Skin of body (tissue), 2 donors: ENCODE results near the gene CAV1. TPM values are rescaled to one million over a fixed set of nuclear protein-coding genes. Genes with fewer than 3 reads are reported as not detected.
A peak's percentile ranks its signal among the peaks of the same experiment; 100 is the strongest.

Experiments used
- DNase-seq: peaks from one replicate; lab custom pipeline; 2025; lab: John Stamatoyannopoulos, UW
- total RNA-seq: library from RNA; depleted of rRNA; stranded (reverse); fragments of >200 nt; gene quantifications from one replicate; pipeline ENCODE4 v1.2.3, GENCODE V29; 2014

CAV1 gene
- total RNA-seq, 1 donor from 2014 or later: 243 TPM

GRCh38 chr7:116557066-116557585, 32.3 kb downstream of the CAV1 start:
- DNase-seq: no peak

- DNase-seq: no peak
Measured at GRCh38 chr7:116557901-116558300, 33.1 kb downstream of the CAV1 start.

- no peak for DNase-seq
Measured at GRCh38 chr7:116560021-116560970, 35.5 kb downstream of the CAV1 start.

GRCh38 chr7:116561697-116562483, 37.1 kb downstream of the CAV1 start:
- no peak for DNase-seq

- no peak for DNase-seq
Measured at GRCh38 chr7:116562529-116563121, 37.8 kb downstream of the CAV1 start.

GRCh38 chr7:116565981-116566380, 41.1 kb downstream of the CAV1 start:
- DNase-seq: no peak

GRCh38 chr7:116566666-116567065, 41.8 kb downstream of the CAV1 start:
- DNase-seq: no peak

- peak; percentile 11 for DNase-seq
Measured at GRCh38 chr7:116569737-116570136, 44.9 kb downstream of the CAV1 start.

- no peak for DNase-seq
Measured at GRCh38 chr7:116570306-116570705, 45.5 kb downstream of the CAV1 start.

- peak; percentile 62 for DNase-seq
Measured at GRCh38 chr7:116571037-116571436, 46.2 kb downstream of the CAV1 start.

- DNase-seq: no peak
Measured at GRCh38 chr7:116571552-116571951, 46.7 kb downstream of the CAV1 start.

GRCh38 chr7:116572036-116572435, 47.2 kb downstream of the CAV1 start:
- DNase-seq: no peak

GRCh38 chr7:116573541-116573940, 48.7 kb downstream of the CAV1 start:
- DNase-seq: no peak

GRCh38 chr7:116574025-116574822, 49.4 kb downstream of the CAV1 start:
- peak; percentile 19 for DNase-seq

- no peak for DNase-seq
Measured at GRCh38 chr7:116575853-116576252, 51.0 kb downstream of the CAV1 start.

GRCh38 chr7:116576350-116577319, 51.8 kb downstream of the CAV1 start:
- DNase-seq: no peak

GRCh38 chr7:116577320-116577871, 52.6 kb downstream of the CAV1 start:
- no peak for DNase-seq

- no peak for DNase-seq
Measured at GRCh38 chr7:116578526-116578925, 53.7 kb downstream of the CAV1 start.

- DNase-seq: no peak
Measured at GRCh38 chr7:116579322-116579721, 54.5 kb downstream of the CAV1 start.
